CD4-positive, alpha-beta T cell treated with Interleukin-4 for 4 hours (primary cell): ENCODE measurements around the gene BICDL2.
A peak's percentile ranks its signal among the peaks of the same experiment; 100 is the strongest.

ENCODE experiments used
- DNase-seq: peaks from one replicate; pipeline ENCODE4 v3.0.0-alpha.2; 2020

BICDL2 gene

GRCh38 chr16:3008690-3009037, 28.1 kb downstream of the BICDL2 start:
- no peak for DNase-seq

GRCh38 chr16:3007957-3008689, 28.6 kb downstream of the BICDL2 start:
- DNase-seq = no peak

- DNase-seq = no peak
These were observed 29.4 kb downstream of the BICDL2 start for GRCh38 chr16:3007059-3007956.

- DNase-seq = no peak
These were observed 31.9 kb downstream of the BICDL2 start for GRCh38 chr16:3004781-3005284.

GRCh38 chr16:3004319-3004718, 32.4 kb downstream of the BICDL2 start:
- no peak for DNase-seq

- DNase-seq = peak; percentile 99
These were observed 33.0 kb downstream of the BICDL2 start for GRCh38 chr16:3003582-3004270.

GRCh38 chr16:3001316-3001715, 35.4 kb downstream of the BICDL2 start:
- DNase-seq = no peak

GRCh38 chr16:3000540-3000939, 36.2 kb downstream of the BICDL2 start:
- no peak for DNase-seq

- no peak for DNase-seq
These were observed 36.8 kb downstream of the BICDL2 start for GRCh38 chr16:2999929-3000328.

- DNase-seq = no peak
These were observed 40.4 kb downstream of the BICDL2 start for GRCh38 chr16:2996298-2996697.

GRCh38 chr16:2992383-2993081, 44.2 kb downstream of the BICDL2 start:
- no peak for DNase-seq

GRCh38 chr16:2991566-2992261, 45.0 kb downstream of the BICDL2 start:
- no peak for DNase-seq

GRCh38 chr16:2990891-2991290, 45.9 kb downstream of the BICDL2 start:
- DNase-seq = no peak

- DNase-seq = no peak
These were observed 48.1 kb downstream of the BICDL2 start for GRCh38 chr16:2988590-2989099.

GRCh38 chr16:2987833-2988232, 48.9 kb downstream of the BICDL2 start:
- DNase-seq = no peak

- no peak for DNase-seq
These were observed 49.5 kb downstream of the BICDL2 start for GRCh38 chr16:2987286-2987685.

- no peak for DNase-seq
These were observed 50.0 kb downstream of the BICDL2 start for GRCh38 chr16:2986623-2987188.

- DNase-seq = no peak
These were observed 50.8 kb downstream of the BICDL2 start for GRCh38 chr16:2985893-2986355.

- DNase-seq = no peak
These were observed 51.3 kb downstream of the BICDL2 start for GRCh38 chr16:2985462-2985861.

- DNase-seq = peak; percentile 62
These were observed 53.0 kb downstream of the BICDL2 start for GRCh38 chr16:2983706-2984136.

GRCh38 chr16:2982402-2982801, 54.3 kb downstream of the BICDL2 start:
- DNase-seq = no peak
